Panc1 (cell line): ENCODE results near the gene LCN1.

Source experiments
- CTCF ChIP-seq: fragments of 450-650 bp; IDR thresholded peaks from 2 replicates; pipeline ENCODE4 v1.5.1; 2017; ENCODE audit warnings: mild to moderate bottlenecking
- POLR2AphosphoS5 ChIP-seq: IDR thresholded peaks from 2 replicates; pipeline ENCODE4 v1.6.1; 2012; ENCODE audit warnings: mild to moderate bottlenecking, low read depth, low read length, moderate library complexity
- REST ChIP-seq, 2 experiments: IDR thresholded peaks; 2 replicates each; pipeline ENCODE4 v1.6.1; 2011 to 2012; ENCODE audit warnings: low read depth in 2 of 2, control low read depth in 1 of 2, low read length in 1 of 2, mild to moderate bottlenecking in 1 of 2, moderate library complexity in 1 of 2; ENCODE audit not compliant: insufficient read depth in 1 of 2
- SIN3A ChIP-seq: IDR thresholded peaks from 2 replicates; pipeline ENCODE4 v1.6.1; 2012; ENCODE audit warnings: low read depth, mild to moderate bottlenecking, low read length, moderate library complexity, borderline replicate concordance; ENCODE audit not compliant: insufficient read depth
- TCF7L2 ChIP-seq: IDR thresholded peaks from 2 replicates; pipeline ENCODE4 v1.6.1; 2011; ENCODE audit warnings: mild to moderate bottlenecking, low read depth, low read length, inconsistent platforms

DNA sequence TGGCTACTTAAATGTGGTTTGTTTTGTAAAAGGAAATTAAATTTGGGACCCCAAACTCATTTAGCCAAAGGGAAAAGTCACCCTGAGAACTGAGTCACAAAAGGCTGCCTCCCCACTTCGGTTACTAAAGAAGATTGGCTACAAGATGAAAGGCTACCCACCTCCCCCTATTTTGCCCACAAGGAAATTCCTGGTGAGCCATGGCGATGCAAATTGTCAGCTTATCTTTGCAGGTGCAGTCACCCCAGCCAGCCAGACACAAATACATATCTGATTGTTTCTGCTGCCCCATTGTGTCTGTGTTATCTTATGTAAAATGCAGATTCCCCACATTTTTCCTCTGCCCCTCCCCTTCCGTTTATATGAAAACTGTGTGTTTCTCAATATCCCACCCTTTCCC, 49.2 kb downstream of the LCN1 start:
- TF ChIP-seq CTCF: no peak
- no peak for TF ChIP-seq REST (IDR thresholded peaks at IDR 0.05; ENCODE audit: insufficient read depth in 1 of 2, low read depth in 2 of 2, low read length in 1 of 2)
- TF ChIP-seq SIN3A: no peak
- no peak for TF ChIP-seq TCF7L2
- no peak for TF ChIP-seq POLR2AphosphoS5
